T-helper 2 cell treated with Interferon-gamma antibody and Interleukin-4, amounts not matched to agents 100 ng/mL and 5 ng/mL, for 36 hours (primary cell): ENCODE measurements around the gene PRM2. TPM values are rescaled to one million over a fixed set of nuclear protein-coding genes. Genes with fewer than 3 reads are reported as not detected.

Source experiments
- intact Hi-C: fragments of 100-400 bp; cut with micrococcal nuclease; formaldehyde crosslinking; loops from one replicate; pipeline ENCODE4 v1.15.1; 2023
- total RNA-seq: library from RNA; stranded (reverse); gene quantifications from 2 replicates; pipeline ENCODE4 v1.2.3, GENCODE V29; 2022

Gene PRM2
- total RNA-seq, 1 donor from 2014 or later: not detected

GRCh38 chr16:11262915-11263314, 13.4 kb downstream of the PRM2 start:
- intact Hi-C loops: no loop called here

- intact Hi-C loops: no loop called here
These were observed 15.7 kb downstream of the PRM2 start for GRCh38 chr16:11260596-11260966.

- intact Hi-C loops: no loop called here
These were observed 16.4 kb downstream of the PRM2 start for GRCh38 chr16:11259655-11260595.

- intact Hi-C loops: loop anchor here (1.0 kb wide), 1 partner anchor 95 kb away; no protein-coding TSS in a partner anchor
These were observed 17.5 kb downstream of the PRM2 start for GRCh38 chr16:11258553-11259492.

- intact Hi-C loops: loop anchor here (1.0 to 2.0 kb wide), 3 partner anchors 53 to 286 kb away; no protein-coding TSS in a partner anchor
These were observed 18.9 kb downstream of the PRM2 start for GRCh38 chr16:11257131-11257938.

GRCh38 chr16:11256661-11257130, 19.6 kb downstream of the PRM2 start:
- intact Hi-C loops: loop anchor here (1.0 to 2.0 kb wide), 7 partner anchors 54 to 292 kb away; partner anchors contain the start of gene RMI2

GRCh38 chr16:11255737-11256660, 20.3 kb downstream of the PRM2 start, which contains the start of gene SOCS1:
Gene SOCS1, minus strand, starts transcription at chr16:11256204. Its CDS starts 726 bp downstream, at chr16:11255478.
- intact Hi-C loops: loop anchor here (1.0 to 2.0 kb wide), 6 partner anchors 55 to 292 kb away; partner anchors contain the start of gene RMI2

GRCh38 chr16:11254913-11255736, 21.2 kb downstream of the PRM2 start:
- intact Hi-C loops: no loop called here

- intact Hi-C loops: loop anchor here (2.0 kb wide), 1 partner anchor 159 kb away; no protein-coding TSS in a partner anchor
These were observed 22.0 kb downstream of the PRM2 start for GRCh38 chr16:11253995-11254912.

- intact Hi-C loops: loop anchor here (2.0 kb wide), 1 partner anchor 159 kb away; no protein-coding TSS in a partner anchor
These were observed 23.0 kb downstream of the PRM2 start for GRCh38 chr16:11253009-11253994.

GRCh38 chr16:11252482-11252931, 23.8 kb downstream of the PRM2 start:
- intact Hi-C loops: loop anchor here (1.0 to 2.0 kb wide), 4 partner anchors 19 to 200 kb away; no protein-coding TSS in a partner anchor

GRCh38 chr16:11251525-11252481, 24.5 kb downstream of the PRM2 start:
- intact Hi-C loops: loop anchor here (1.0 to 2.0 kb wide), 4 partner anchors 19 to 200 kb away; no protein-coding TSS in a partner anchor

GRCh38 chr16:11250786-11251524, 25.3 kb downstream of the PRM2 start:
- intact Hi-C loops: no loop called here
